D721Med (cell line): ENCODE data around the gene SIGLEC7.

Experiments
- DNase-seq: peaks from one replicate; pipeline ENCODE4 v3.0.0; 2011; ENCODE audit warnings: low spot score; ENCODE audit not compliant: insufficient read length
- FAIRE-seq: peaks from 2 replicates; lab custom pipeline; 2011; peaks lifted over from hg19 to GRCh38; lab: Jason Lieb, UNC
- TF ChIP-seq, protein P1 (sequence below): IDR thresholded peaks from 2 replicates; pipeline ENCODE4 v1.5.1; 2012; ENCODE audit warnings: mild to moderate bottlenecking, control low read depth; ENCODE audit not compliant: insufficient read depth; ENCODE audit errors: missing control alignments

Gene SIGLEC7

DNA sequence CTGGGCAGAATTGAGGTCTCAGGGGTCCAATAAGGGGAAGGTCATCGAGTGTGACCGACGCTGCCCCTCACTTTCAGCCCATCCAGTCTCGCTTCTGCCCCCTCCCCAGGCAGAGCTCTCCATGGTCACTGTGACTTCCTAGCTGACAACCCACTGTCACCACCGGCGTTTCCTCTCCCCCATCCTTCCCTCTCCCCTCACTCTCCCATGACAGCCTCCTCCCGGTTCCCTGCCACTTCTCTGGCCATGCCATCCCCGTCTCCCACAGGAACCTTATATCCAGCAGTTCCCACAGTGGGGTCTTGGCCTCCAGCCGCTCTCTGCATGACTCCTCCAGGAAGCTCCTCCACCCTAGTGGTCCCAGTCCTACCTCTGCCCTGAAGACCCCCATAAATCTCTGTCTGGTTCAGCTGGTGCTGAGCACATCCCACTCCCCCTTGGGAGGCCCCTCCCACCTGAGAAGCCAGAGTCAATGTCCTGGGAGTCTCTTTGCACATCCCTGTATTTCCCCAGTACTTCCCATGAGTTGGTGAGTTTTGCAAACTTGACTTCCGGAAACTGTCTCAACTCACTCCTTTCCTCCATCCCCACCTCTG, 58.1 kb downstream of the SIGLEC7 start:
- FAIRE-seq: no peak
- DNase-seq: no peak
- TF ChIP-seq, protein P1, sequence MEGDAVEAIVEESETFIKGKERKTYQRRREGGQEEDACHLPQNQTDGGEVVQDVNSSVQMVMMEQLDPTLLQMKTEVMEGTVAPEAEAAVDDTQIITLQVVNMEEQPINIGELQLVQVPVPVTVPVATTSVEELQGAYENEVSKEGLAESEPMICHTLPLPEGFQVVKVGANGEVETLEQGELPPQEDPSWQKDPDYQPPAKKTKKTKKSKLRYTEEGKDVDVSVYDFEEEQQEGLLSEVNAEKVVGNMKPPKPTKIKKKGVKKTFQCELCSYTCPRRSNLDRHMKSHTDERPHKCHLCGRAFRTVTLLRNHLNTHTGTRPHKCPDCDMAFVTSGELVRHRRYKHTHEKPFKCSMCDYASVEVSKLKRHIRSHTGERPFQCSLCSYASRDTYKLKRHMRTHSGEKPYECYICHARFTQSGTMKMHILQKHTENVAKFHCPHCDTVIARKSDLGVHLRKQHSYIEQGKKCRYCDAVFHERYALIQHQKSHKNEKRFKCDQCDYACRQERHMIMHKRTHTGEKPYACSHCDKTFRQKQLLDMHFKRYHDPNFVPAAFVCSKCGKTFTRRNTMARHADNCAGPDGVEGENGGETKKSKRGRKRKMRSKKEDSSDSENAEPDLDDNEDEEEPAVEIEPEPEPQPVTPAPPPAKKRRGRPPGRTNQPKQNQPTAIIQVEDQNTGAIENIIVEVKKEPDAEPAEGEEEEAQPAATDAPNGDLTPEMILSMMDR: no peak

DNA sequence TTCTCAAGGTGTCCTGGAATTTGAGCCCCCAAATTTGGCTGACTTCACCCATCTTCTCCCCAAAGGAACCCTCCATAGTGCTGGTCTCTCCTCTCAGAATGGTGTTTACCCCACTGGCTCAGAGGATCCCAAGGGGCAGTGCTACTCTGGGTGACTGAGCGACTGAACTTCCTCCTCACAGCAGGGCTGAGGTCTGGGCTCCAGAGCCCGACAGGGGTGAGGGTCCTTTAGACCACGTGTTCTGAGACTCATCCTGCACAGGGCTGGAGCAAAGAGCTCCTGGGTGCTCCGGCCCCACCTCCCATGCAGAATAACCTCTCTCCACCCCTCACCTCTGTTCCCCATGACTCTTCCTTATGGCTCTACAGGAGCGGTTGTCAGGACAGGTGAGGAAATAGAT, 59.6 kb downstream of the SIGLEC7 start:
- FAIRE-seq (no peak), DNase-seq (no peak)
- TF ChIP-seq, protein P1: no peak
